ENCODE data around the gene ROBO1. TPM values are rescaled to one million over a fixed set of nuclear protein-coding genes. Genes with fewer than 3 reads are reported as not detected.

The ROBO1 gene
- total RNA-seq, 3 donors from 2014 or later: 12.7 to 50.7 (median 23.6) TPM

DNA sequence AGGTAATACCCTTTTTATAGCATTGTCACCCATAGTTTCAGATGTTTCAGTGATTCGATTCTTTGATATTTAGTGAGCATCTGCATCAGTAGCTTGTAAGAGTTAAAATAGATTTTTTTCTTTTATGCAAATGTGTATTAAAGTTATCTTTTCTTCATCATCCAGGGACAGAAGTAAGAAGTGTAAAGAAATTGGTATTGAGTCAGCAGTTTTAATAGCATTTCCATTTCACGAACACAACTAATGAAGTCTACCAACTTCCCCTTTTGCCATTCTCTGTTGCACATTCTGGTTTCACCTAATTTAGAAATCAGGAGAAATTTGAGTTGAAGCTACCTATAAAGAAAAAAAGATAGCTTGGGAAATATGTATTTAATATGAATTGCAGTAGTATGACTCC, 127.9 kb downstream of the ROBO1 start:
- intact Hi-C loops (cut with DNase I; ENCODE audit: low total_unique reads): no loop called here

DNA sequence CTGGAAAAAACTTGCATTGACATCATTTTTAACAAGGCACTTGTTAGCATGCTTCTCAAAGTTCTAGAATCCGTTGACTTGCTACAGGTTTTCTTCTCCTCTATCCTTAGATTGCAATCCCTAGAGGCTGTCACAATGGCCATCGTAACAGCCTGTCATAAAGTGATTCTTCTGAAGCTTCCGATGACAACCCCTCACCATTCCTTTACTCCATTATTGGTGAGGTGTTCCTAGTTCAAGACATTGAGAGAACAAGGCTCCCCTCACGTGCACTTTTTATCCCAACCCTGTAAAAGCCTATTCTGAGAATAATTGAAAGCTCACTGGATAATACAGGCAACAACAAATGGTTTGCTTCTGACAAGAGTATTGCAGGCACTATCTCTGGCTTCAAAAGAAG, 131.4 kb downstream of the ROBO1 start:
- H3K4me1 ChIP-seq: no peaks in the 10 kb centered on the region
- no peak overlapping the region for H3K4me3 ChIP-seq
- no peaks in the 10 kb centered on the region for H3K9me3 ChIP-seq
- no peaks in the 10 kb centered on the region for H3K36me3 ChIP-seq
- no peaks in the 10 kb centered on the region for H3K27me3 ChIP-seq
- DNase-seq (ENCODE audit: low spot score in 2 of 2): no peak
- intact Hi-C loops (cut with DNase I; ENCODE audit: low total_unique reads): no loop called here
- TF ChIP-seq POLR2A (IDR thresholded peaks at IDR 0.05): no peak
- H3K27ac ChIP-seq: no peak overlapping the region

More for the DNA sequence above, 127.9 kb downstream of the ROBO1 start:
- no peak overlapping the region for H3K4me3 ChIP-seq
- H3K36me3 ChIP-seq: no peaks in the 10 kb centered on the region
- DNase-seq (ENCODE audit: low spot score in 2 of 2): no peak
- H3K27ac ChIP-seq: no peak overlapping the region
- no peaks in the 10 kb centered on the region for H3K9me3 ChIP-seq
- TF ChIP-seq POLR2AphosphoS5 (IDR thresholded peaks at IDR 0.05) (no peak), POLR2A (IDR thresholded peaks at IDR 0.05) (no peak)
- TF ChIP-seq, protein P1, sequence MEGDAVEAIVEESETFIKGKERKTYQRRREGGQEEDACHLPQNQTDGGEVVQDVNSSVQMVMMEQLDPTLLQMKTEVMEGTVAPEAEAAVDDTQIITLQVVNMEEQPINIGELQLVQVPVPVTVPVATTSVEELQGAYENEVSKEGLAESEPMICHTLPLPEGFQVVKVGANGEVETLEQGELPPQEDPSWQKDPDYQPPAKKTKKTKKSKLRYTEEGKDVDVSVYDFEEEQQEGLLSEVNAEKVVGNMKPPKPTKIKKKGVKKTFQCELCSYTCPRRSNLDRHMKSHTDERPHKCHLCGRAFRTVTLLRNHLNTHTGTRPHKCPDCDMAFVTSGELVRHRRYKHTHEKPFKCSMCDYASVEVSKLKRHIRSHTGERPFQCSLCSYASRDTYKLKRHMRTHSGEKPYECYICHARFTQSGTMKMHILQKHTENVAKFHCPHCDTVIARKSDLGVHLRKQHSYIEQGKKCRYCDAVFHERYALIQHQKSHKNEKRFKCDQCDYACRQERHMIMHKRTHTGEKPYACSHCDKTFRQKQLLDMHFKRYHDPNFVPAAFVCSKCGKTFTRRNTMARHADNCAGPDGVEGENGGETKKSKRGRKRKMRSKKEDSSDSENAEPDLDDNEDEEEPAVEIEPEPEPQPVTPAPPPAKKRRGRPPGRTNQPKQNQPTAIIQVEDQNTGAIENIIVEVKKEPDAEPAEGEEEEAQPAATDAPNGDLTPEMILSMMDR (IDR thresholded peaks at IDR 0.05): no peak
- no peaks in the 10 kb centered on the region for H3K27me3 ChIP-seq
- H3K4me1 ChIP-seq: no peaks in the 10 kb centered on the region

DNA sequence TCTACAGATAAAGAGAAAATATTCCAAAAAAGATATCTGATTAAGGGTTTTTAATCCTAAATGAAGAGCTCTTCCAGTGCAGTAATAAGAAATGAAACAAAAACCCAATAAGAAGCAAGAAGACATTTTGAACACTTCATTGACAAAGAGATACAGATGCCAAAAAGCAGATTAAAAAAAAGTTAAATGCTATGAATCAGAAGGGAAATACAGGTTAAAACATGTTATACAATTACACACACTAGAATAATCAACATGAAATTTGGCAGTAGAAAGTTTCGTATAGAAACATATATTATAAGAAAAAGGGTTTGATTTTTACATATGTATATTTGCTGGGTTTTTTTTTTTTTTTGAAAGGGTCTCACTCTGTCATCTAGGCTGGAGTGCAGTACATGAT, 135.0 kb downstream of the ROBO1 start:
- Histone ChIP-seq H3K4me3 (no peak overlapping the region), H3K27me3 (no peaks in the 10 kb centered on the region), H3K9me3 (no peaks in the 10 kb centered on the region), H3K27ac (no peak overlapping the region), H3K36me3 (no peaks in the 10 kb centered on the region), H3K4me1 (no peaks in the 10 kb centered on the region)
- DNase-seq (ENCODE audit: low spot score in 2 of 2): no peak
- intact Hi-C loops (cut with DNase I; ENCODE audit: low total_unique reads): no loop called here
- no peak for TF ChIP-seq POLR2AphosphoS5 (IDR thresholded peaks at IDR 0.05)
- TF ChIP-seq, protein P1 (IDR thresholded peaks at IDR 0.05): no peak
- TF ChIP-seq POLR2A (IDR thresholded peaks at IDR 0.05): no peak

DNA sequence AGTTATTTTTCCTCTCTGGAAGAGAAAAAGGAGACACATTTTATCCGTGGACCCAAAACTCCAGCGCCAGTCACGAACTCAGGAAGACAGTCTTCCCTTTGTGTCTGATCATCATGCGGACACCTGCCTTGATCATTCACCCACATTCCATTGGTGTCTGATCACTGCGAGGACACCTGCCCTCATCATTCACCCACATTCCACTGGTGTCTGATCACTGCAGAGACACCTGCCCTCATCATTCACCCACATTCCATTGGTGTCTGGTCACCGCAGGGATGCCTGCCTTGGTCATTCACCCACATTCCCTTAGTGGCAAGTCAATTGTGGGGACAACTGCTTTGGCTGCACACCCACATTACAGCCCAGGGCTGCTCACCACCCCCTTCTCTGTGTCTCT, 148.9 kb downstream of the ROBO1 start:
- H3K4me1 ChIP-seq: no peaks in the 10 kb centered on the region
- peaks cover 24 to 27% of the 10 kb centered on the region in 2 donors for H3K9me3 ChIP-seq
- H3K27me3 ChIP-seq: no peaks in the 10 kb centered on the region
- intact Hi-C loops (cut with DNase I; ENCODE audit: low total_unique reads): no loop called here
- TF ChIP-seq POLR2AphosphoS5 (IDR thresholded peaks at IDR 0.05) (no peak), POLR2A (IDR thresholded peaks at IDR 0.05) (no peak)
- TF ChIP-seq, protein P1 (IDR thresholded peaks at IDR 0.05): no peak
- H3K36me3 ChIP-seq: no peaks in the 10 kb centered on the region
- no peak overlapping the region for H3K27ac ChIP-seq
- H3K4me3 ChIP-seq: no peak overlapping the region
- no peak for DNase-seq (ENCODE audit: low spot score in 2 of 2)

DNA sequence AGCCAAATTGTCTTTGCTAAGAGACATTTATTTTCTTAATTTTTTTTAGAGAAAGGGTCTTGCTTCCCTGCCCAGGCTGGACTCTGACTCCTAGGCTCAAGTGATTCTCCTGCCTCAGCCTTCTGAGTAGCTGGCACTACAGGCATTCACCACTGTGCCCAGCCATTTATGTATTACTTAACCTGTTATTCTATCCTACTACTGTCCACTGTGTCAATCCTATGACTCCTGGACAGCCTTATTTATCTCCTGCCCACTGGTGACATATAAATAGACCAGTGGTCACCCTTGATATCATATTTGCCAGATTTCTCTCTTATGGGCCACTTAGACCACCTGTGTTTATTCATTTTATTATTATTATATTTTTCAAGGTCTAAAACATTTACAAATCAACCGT, 161.4 kb downstream of the ROBO1 start:
- no peak overlapping the region for H3K4me3 ChIP-seq
- H3K4me1 ChIP-seq: no peaks in the 10 kb centered on the region
- no peak for DNase-seq (ENCODE audit: low spot score in 2 of 2)
- no peak overlapping the region for H3K27ac ChIP-seq
- H3K9me3 ChIP-seq: no peaks in the 10 kb centered on the region
- H3K36me3 ChIP-seq: no peaks in the 10 kb centered on the region
- no peaks in the 10 kb centered on the region for H3K27me3 ChIP-seq
- intact Hi-C loops (cut with DNase I; ENCODE audit: low total_unique reads): no loop called here
- TF ChIP-seq, protein P1 (IDR thresholded peaks at IDR 0.05): no peak
- TF ChIP-seq POLR2AphosphoS5 (IDR thresholded peaks at IDR 0.05): no peak
- no peak for TF ChIP-seq POLR2A (IDR thresholded peaks at IDR 0.05)

DNA sequence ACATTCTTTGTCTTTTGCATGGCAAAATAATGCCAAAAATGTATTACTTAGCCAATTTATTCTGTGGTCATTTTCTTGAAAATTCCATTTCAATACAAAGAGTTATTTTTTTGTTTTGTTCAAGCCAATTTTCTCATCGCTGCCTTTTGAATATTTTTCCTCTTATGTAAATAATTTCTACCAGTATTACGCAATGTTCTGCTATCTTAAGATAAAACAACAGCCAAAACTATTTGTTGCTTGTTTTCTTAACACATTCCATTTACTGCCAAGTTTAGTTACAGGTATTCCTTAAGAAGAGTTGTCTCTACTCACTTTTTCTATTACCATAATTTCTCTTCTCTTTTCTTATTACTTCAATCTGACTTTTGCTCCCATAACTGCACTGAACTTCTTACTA, 163.1 kb downstream of the ROBO1 start:
- Histone ChIP-seq H3K27ac (no peak overlapping the region), H3K9me3 (no peaks in the 10 kb centered on the region), H3K27me3 (no peaks in the 10 kb centered on the region), H3K4me1 (no peaks in the 10 kb centered on the region), H3K36me3 (no peaks in the 10 kb centered on the region), H3K4me3 (no peak overlapping the region)
- TF ChIP-seq POLR2A (IDR thresholded peaks at IDR 0.05) (no peak), POLR2AphosphoS5 (IDR thresholded peaks at IDR 0.05) (no peak)
- TF ChIP-seq, protein P1 (IDR thresholded peaks at IDR 0.05): no peak
- intact Hi-C loops (cut with DNase I; ENCODE audit: low total_unique reads): no loop called here
- no peak for DNase-seq (ENCODE audit: low spot score in 2 of 2)
